Activated T-cell treated with anti-CD3 and anti-CD28 coated beads for 24 hours (primary cell): Measurements from ENCODE around the gene TMEM95.
"Not testable (repeated sequence)": the region's sequence is repeated elsewhere in the genome, so short reads cannot be mapped to it uniquely, and the experiment has no call there.

ENCODE experiments used
- DNase-seq: peaks from one replicate; pipeline ENCODE4 v3.0.0-alpha.2; 2020; ENCODE audit warnings: low read depth

TMEM95 gene

GRCh38 chr17:7346761-7347614 lies 8.0 kb upstream of the TMEM95 start:
- DNase-seq = no peak

DNA sequence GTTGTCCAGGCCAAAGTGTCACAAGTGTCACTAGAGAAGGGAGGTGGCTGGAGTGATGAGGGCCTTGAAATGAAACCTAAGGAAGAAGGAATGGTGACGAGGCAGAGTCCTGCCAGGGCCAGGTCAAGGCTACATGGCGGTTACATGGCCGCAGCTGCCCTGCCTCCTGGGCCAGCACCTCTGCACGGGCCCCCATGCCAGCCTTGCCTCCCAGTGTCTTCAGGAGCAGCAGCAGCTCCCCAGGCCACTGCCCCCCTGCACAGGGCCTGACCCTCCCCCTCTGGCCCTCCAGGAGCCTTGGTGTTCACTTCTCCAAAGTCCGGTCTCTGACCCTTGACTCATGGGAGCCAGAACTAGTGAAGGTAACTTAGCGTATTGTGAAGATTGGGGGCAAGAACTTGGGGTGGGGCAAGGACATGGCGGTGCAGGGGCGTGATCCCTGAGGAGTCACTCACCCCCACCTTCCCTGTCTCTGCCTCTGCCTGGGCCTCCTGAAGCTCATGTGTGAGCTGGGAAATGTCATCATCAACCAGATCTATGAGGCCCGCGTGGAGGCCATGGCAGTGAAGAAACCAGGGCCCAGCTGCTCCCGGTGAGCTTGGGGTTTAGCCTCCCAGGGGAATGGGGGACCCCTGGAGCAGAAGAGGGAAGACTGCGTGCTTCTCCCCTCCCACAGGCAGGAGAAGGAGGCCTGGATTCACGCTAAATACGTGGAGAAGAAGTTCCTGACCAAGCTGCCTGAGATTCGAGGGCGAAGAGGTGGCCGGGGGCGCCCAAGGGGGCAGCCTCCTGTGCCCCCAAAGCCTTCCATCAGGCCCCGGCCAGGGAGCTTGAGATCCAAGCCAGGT lies 7.1 kb upstream of the TMEM95 start:
- DNase-seq = no peak

- no peak for DNase-seq
These were observed 6.3 kb upstream of the TMEM95 start for GRCh38 chr17:7348478-7349242.

DNA sequence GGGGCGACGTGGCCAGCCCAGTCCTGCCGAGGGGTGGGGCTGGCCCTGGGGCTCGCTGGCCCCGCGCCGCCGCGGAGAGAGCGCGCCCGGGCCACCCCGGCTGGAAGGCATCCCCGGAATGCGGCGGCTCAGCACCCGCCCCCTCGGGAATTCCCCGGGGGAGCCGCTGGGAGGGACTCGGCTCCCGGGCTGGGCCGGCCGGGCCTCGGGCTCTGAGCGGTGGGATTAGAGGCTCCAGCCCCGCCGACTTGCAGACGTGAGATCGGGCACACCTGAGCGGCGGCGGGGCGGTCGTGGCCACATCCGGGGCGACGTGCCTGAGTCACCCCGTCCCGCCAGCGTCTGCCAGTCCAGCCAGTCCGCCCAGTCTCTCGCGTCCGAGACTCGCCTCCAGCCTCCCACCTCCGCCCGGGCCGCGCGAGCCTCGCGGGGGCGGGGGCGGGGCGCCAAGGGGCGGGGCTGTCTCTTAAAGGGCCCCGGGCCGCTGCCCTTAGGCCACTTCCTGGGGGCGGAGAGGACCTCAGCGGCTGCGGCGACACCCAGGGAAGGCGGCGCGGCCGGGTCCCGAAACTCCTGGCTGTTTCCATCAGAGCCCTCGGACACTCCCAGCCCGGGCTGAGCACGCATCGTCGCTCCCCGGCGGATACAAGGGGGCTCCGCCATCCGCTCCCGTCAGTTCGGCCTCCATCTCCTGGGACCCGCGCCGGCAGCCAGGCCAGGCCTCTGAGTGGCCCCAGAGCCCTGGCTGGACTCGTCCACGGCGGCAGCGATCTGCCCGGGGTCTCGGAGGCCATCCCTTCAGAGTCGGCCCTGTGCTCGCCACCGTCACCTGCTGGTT lies 3.1 kb upstream of the TMEM95 start, which contains the start of gene KCTD11:
TSS of gene KCTD11 (plus strand) at position 498 of the 838 bp plus-strand sequence.
- DNase-seq = peak; percentile 50

DNA sequence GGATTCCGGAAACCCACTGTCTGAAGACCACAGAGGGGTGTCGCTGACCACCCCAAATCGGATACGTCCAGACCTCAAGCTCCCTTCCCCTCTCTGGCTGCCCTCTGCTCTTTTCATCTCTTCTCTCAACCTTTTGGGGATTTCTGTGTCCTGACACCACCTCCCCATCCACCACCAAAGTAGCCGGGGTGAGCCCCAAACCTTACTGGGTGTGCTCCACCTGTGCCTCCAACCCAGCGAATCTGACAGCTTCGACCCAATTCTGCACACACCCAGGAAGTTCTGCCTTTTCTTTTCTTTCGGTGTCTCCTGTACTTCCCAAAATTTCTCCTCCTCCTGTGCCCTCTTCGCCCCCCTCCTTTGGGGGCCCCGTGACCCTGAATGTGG lies 2.5 kb upstream of the TMEM95 start:
- no peak for DNase-seq

GRCh38 chr17:7352910-7353635 lies 1.9 kb upstream of the TMEM95 start:
- no peak for DNase-seq

DNA sequence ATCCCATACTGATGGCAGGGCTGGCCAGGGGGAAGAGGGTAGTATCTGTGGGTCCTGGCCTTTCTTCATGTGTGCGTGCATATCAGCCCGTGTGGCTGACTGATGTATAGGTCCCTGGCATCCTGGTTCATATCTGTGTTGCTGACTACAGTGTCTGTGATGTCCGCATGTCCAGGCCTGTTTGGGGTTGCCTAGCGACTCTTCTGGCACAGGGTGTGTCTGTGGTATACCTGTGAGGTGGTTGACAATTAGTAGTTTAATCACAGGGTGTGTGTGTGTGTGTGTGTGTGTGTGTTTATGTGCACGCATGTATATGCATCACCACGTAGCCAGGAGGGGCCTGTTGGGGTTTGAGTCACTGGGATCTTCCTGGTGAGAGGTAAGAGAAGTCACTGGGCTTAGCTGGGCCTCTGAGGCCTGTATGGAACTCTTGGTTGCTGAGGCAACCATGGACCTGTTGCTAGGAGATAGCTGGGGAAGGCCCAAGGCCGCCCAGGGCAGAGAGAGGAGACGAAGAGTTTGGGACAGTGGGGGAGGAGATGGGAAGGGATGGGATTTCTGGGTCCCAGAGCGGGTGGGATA lies 603 bp upstream of the TMEM95 start:
- no peak for DNase-seq

GRCh38 chr17:7355573-7355972 lies 617 bp downstream of the TMEM95 start:
- DNase-seq = no peak

- DNase-seq = peak; percentile 76
These were observed 1.2 kb downstream of the TMEM95 start for GRCh38 chr17:7356072-7356549.

- DNase-seq = no peak
These were observed 1.8 kb downstream of the TMEM95 start for GRCh38 chr17:7356756-7357155.

- DNase-seq = no peak
These were observed 2.4 kb downstream of the TMEM95 start for GRCh38 chr17:7357381-7357780.

GRCh38 chr17:7361906-7362305 lies 7.0 kb downstream of the TMEM95 start:
- no peak for DNase-seq

- no peak for DNase-seq
These were observed 8.4 kb downstream of the TMEM95 start for GRCh38 chr17:7363311-7363710.

- DNase-seq = not testable (repeated sequence)
These were observed 11.0 kb downstream of the TMEM95 start for GRCh38 chr17:7365963-7366362.

- DNase-seq = no peak
These were observed 12.1 kb downstream of the TMEM95 start for GRCh38 chr17:7367083-7367482.

GRCh38 chr17:7367918-7368598 lies 13.1 kb downstream of the TMEM95 start:
- DNase-seq = no peak

GRCh38 chr17:7368599-7368994 lies 13.6 kb downstream of the TMEM95 start:
- DNase-seq = not testable (repeated sequence)

DNA sequence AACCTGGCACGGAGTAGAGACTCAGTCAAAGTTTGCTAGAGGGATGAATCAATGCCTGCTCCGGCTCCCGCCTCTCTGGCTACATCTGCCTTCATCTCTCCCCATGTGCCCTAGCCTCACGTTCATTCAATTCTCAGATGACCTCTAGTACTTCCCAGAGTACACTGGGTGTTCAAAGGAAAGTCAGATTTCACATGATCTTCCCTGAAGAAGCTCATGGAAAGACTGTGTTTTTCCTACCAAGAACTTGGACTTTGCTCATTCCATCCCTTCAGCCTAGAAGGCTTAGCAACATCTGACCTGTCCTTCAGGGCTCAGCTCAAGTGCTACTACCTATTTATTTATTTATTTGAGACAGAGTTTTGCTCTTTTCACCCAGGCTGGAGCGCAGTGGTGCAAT lies 14.9 kb downstream of the TMEM95 start:
- DNase-seq = no peak

DNA sequence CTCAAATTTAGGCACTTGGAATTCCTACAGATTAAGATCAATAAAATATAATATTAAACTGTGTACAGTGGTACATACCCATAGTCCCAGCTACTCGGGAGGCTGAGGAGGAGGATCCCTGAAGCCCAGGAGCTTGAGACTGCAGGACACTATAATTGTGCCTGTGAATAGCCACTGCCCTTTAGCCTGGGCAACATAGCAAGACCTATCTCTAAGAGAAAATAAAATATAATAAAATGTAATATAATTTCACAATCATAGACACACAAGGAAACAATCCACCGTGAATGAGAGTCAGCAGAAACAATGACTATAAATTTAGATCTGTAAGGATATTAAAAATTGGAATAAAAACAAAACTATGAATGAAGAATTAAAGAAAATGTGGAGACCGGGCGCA lies 15.9 kb downstream of the TMEM95 start:
- DNase-seq = no peak

- DNase-seq = no peak
These were observed 19.4 kb downstream of the TMEM95 start for GRCh38 chr17:7374353-7374752.
